Panc1 (cell line): ENCODE data around the gene EFNA2. TPM values are rescaled to one million over a fixed set of nuclear protein-coding genes. Genes with fewer than 3 reads are reported as not detected.

Experiments
- ATAC-seq: fragments of 200-7000 bp; cut with Tn5 transposase; 2 replicates; pipeline ENCODE4 v1.9.1; 2020; ENCODE audit warnings: mild to moderate bottlenecking, moderate library complexity
- BruUV-seq: library from RNA; stranded (reverse); fragments of 400-500 nt; replicated peaks from 2 replicates; lab custom pipeline; 2021; lab: Mats Ljungman, UMichigan
- CTCF ChIA-PET: fragments of 300-600 bp; sonication (Branson Sonifier 250); formaldehyde crosslinking; loops from one replicate; lab custom pipeline; 2022; ENCODE audit warnings: antibody characterized with exemption; lab: Charles Lee
- POLR2A ChIA-PET: fragments of 300-600 bp; sonication (Branson Sonifier 250); formaldehyde crosslinking; loops from one replicate; lab custom pipeline; 2022; ENCODE audit warnings: antibody characterized with exemption; lab: Charles Lee
- DNase-seq: peaks from one replicate; pipeline ENCODE4 v3.0.0-alpha.2; 2010; ENCODE audit warnings: low read depth, low spot score
- H3K27ac ChIP-seq: 2 replicates; pipeline ENCODE4 v1.5.1; 2011; ENCODE audit warnings: mild to moderate bottlenecking, low read length, inconsistent platforms
- H3K27me3 ChIP-seq: fragments of 200-500 bp; sonication (Bioruptor generic); 2 replicates; pipeline ENCODE4 v1.6.0; 2014; ENCODE audit warnings: low read length, inconsistent platforms; ENCODE audit not compliant: control insufficient read depth, insufficient read depth
- H3K36me3 ChIP-seq: fragments of 200-500 bp; sonication (Bioruptor generic); 2 replicates; pipeline ENCODE4 v1.5.1; 2014; ENCODE audit warnings: inconsistent platforms, mild to moderate bottlenecking, low read length, moderate library complexity; ENCODE audit not compliant: control insufficient read depth, insufficient read depth
- H3K4me1 ChIP-seq: 2 replicates; pipeline ENCODE4 v1.5.1; 2011; ENCODE audit warnings: inconsistent platforms, mild to moderate bottlenecking, low read length, moderate library complexity; ENCODE audit not compliant: control insufficient read depth, insufficient read depth
- H3K4me3 ChIP-seq, 2 experiments: 2 replicates each; pipeline ENCODE4 v1.5.1; 2011 to 2012; ENCODE audit warnings: low read depth in 2 of 2, low read length in 2 of 2, mild to moderate bottlenecking in 2 of 2, inconsistent platforms in 1 of 2, moderate library complexity in 1 of 2
- H3K9me3 ChIP-seq: fragments of 200-500 bp; sonication (Bioruptor generic); 2 replicates; pipeline ENCODE4 v1.5.1; 2014; ENCODE audit warnings: low read depth, mild to moderate bottlenecking, inconsistent platforms, low read length, moderate library complexity; ENCODE audit not compliant: control insufficient read depth, insufficient read depth
- CTCF ChIP-seq: fragments of 450-650 bp; IDR thresholded peaks from 2 replicates; pipeline ENCODE4 v1.5.1; 2017; ENCODE audit warnings: mild to moderate bottlenecking
- POLR2AphosphoS5 ChIP-seq: IDR thresholded peaks from 2 replicates; pipeline ENCODE4 v1.6.1; 2012; ENCODE audit warnings: mild to moderate bottlenecking, low read depth, low read length, moderate library complexity
- REST ChIP-seq, 2 experiments: IDR thresholded peaks; 2 replicates each; pipeline ENCODE4 v1.6.1; 2011 to 2012; ENCODE audit warnings: low read depth in 2 of 2, control low read depth in 1 of 2, low read length in 1 of 2, mild to moderate bottlenecking in 1 of 2, moderate library complexity in 1 of 2; ENCODE audit not compliant: insufficient read depth in 1 of 2
- SIN3A ChIP-seq: IDR thresholded peaks from 2 replicates; pipeline ENCODE4 v1.6.1; 2012; ENCODE audit warnings: low read depth, mild to moderate bottlenecking, low read length, moderate library complexity, borderline replicate concordance; ENCODE audit not compliant: insufficient read depth
- TCF7L2 ChIP-seq: IDR thresholded peaks from 2 replicates; pipeline ENCODE4 v1.6.1; 2011; ENCODE audit warnings: mild to moderate bottlenecking, low read depth, low read length, inconsistent platforms
- in situ Hi-C: cut with HindIII; loops from 2 replicates; pipeline ENCODE4 v1.10.0; 2016; ENCODE audit warnings: low sequenced_read_pairs, low pct_unique_long_range_greater_than_20kb
- intact Hi-C: fragments of 100-400 bp; cut with micrococcal nuclease; formaldehyde crosslinking; loops from one replicate; pipeline ENCODE4 v1.10.0; 2022; ENCODE audit not compliant: unreplicated experiment
- total RNA-seq: library from RNA; stranded (reverse); gene quantifications from one replicate; pipeline ENCODE4 v1.2.1, GENCODE V29; 2021; ENCODE audit not compliant: unreplicated experiment

Gene EFNA2
- total RNA-seq, 1 experiment from 2014 or later = 7.8 TPM

GRCh38 chr19:1274852-1275259 is 10.8 kb upstream of the EFNA2 start:
- H3K9me3 ChIP-seq = no peaks in the 10 kb centered on the region
- BruUV-seq = no TSS peak
- ChIA-PET CTCF (interaction anchor here (0.5 kb wide), 1 partner anchor 8 kb away, joined by 8 read pairs; no protein-coding TSS in a partner anchor), POLR2A (no interaction called here)
- in situ Hi-C loops (no loop called here), intact Hi-C loops (loop anchor here (10.0 kb wide), 1 partner anchor 100 kb away; no protein-coding TSS in a partner anchor)
- TF ChIP-seq CTCF (no peak), TCF7L2 (no peak), SIN3A (no peak; the same call in 1 of the 2 replicates), POLR2AphosphoS5 (no peak), REST (IDR thresholded peaks at IDR 0.05; ENCODE audit: insufficient read depth in 1 of 2, low read depth in 2 of 2, low read length in 1 of 2) (no peak)
- no peaks in the 10 kb centered on the region for H3K27me3 ChIP-seq
- peak overlapping the region; percentile 49 to 62 for H3K4me3 ChIP-seq
- H3K27ac ChIP-seq = peak overlapping the region; percentile 84
- DNase-seq (no peak), ATAC-seq (peak; percentile 15; the same call in 1 of the 2 replicates)
- H3K4me1 ChIP-seq = peaks cover 30% of the 10 kb centered on the region
- no peaks in the 10 kb centered on the region; the same call in 1 of the 2 replicates for H3K36me3 ChIP-seq

- Histone ChIP-seq H3K4me3 (peak within 1 kb of the TSS; percentile 62 to 64), H3K27ac (peak within 1 kb of the TSS; percentile 93), H3K4me1 (peaks cover 25% of the 10 kb centered on the region), H3K36me3 (no peaks in the 10 kb centered on the region), H3K27me3 (no peaks in the 10 kb centered on the region), H3K9me3 (no peaks in the 10 kb centered on the region)
- BruUV-seq = no TSS peak
- no peak for TF ChIP-seq CTCF
- TF ChIP-seq SIN3A = 0 out of 2 replicates have a peak, but pooled peaks have one; percentile 65
- TF ChIP-seq POLR2AphosphoS5 = peak; percentile 87
- TF ChIP-seq REST (IDR thresholded peaks at IDR 0.05; ENCODE audit: insufficient read depth in 1 of 2, low read depth in 2 of 2, low read length in 1 of 2) = no peak
- no peak for TF ChIP-seq TCF7L2
- DNase-seq = no peak
- intact Hi-C loops (loop anchor here (10.0 kb wide), 1 partner anchor 99 kb away; no protein-coding TSS in a partner anchor), in situ Hi-C loops (no loop called here)
- ChIA-PET POLR2A (no interaction called here), CTCF (interaction anchor here (0.5 kb wide), 1 partner anchor 9 kb away, joined by 8 read pairs; no protein-coding TSS in a partner anchor)
- peak; percentile 87 for ATAC-seq
Measured at GRCh38 chr19:1275260-1275975, 10.3 kb upstream of the EFNA2 start, which contains the start of gene FAM174C. Gene FAM174C (plus strand): TSS chr19:1275530. CDS start chr19:1275550, 20 bp downstream.
